Hepatocyte (in vitro differentiated cells): Measurements from ENCODE around the gene LEFTY2.

Source experiments
- CTCF ChIP-seq: fragments of 200-600 bp; sonication (generic); IDR thresholded peaks from 2 replicates; pipeline ENCODE4 v1.5.1; 2016; ENCODE audit warnings: antibody characterized with exemption, mild to moderate bottlenecking; ENCODE audit not compliant: poor library complexity
- EZH2 ChIP-seq: fragments of 200-600 bp; sonication (generic); IDR thresholded peaks from 2 replicates; pipeline ENCODE4 v1.6.1; 2016; ENCODE audit warnings: antibody characterized with exemption, mild to moderate bottlenecking, borderline replicate concordance
- EZH2phosphoT487 ChIP-seq: fragments of 200-600 bp; sonication (generic); IDR thresholded peaks from one replicate; pipeline ENCODE4 v1.6.1; 2018; ENCODE audit warnings: antibody characterized with exemption, mild to moderate bottlenecking, low read depth, moderate library complexity; ENCODE audit not compliant: unreplicated experiment, severe bottlenecking

GRCh38 chr1:225974454-225974853, 33.4 kb upstream of the LEFTY2 start:
- TF ChIP-seq CTCF (no peak), EZH2 (no peak), EZH2phosphoT487 (no peak)
